Measurements from ENCODE around the gene WFDC10B. TPM values are rescaled to one million over a fixed set of nuclear protein-coding genes. Genes with fewer than 3 reads are reported as not detected.
"Not testable (repeated sequence)": the region's sequence is repeated elsewhere in the genome, so short reads cannot be mapped to it uniquely, and the experiment has no call there.

The WFDC10B gene
- total RNA-seq, 1 experiment from 2014 or later: not detected

- H3K9ac ChIP-seq (ENCODE audit: extremely low read depth, insufficient read length, low read length); H4K91ac ChIP-seq (ENCODE audit: insufficient read length, low read depth, low read length); H3K9me3 Mint-ChIP-seq; H3K27me3 ChIP-seq (ENCODE audit: insufficient read depth, low read length); H3K4me2 ChIP-seq (ENCODE audit: insufficient read depth, insufficient read length, low read length); H3K79me2 ChIP-seq (ENCODE audit: insufficient read depth, low read length); H2BK5ac ChIP-seq (ENCODE audit: insufficient read length, low read length); H3K14ac ChIP-seq (ENCODE audit: insufficient read depth, low read length); H3K27ac Mint-ChIP-seq; H3K79me1 ChIP-seq (ENCODE audit: insufficient read depth, low read depth, low read length, poor library complexity, severe bottlenecking); H4K5ac ChIP-seq (ENCODE audit: insufficient read length, low read depth, low read length); H4K20me1 ChIP-seq (ENCODE audit: control insufficient read depth, insufficient read depth, insufficient read length); DNase-seq; H3T11ph ChIP-seq (ENCODE audit: low read length); H3K18ac ChIP-seq (ENCODE audit: insufficient read length, low read depth, low read length); H3K4me1 Mint-ChIP-seq; H3K23ac ChIP-seq (ENCODE audit: insufficient read length, low read depth, low read length); H2BK15ac ChIP-seq (ENCODE audit: low read depth, low read length); H3K27me3 Mint-ChIP-seq (ENCODE audit: low read depth); H3K4ac ChIP-seq (ENCODE audit: low read depth, low read length); H3K4me3 Mint-ChIP-seq; H4K8ac ChIP-seq (replicated peaks; ENCODE audit: insufficient read length, low read depth, low read length); H2AFZ ChIP-seq (ENCODE audit: low read length); H3K56ac ChIP-seq (ENCODE audit: insufficient read length, low read depth, low read length); H2BK12ac ChIP-seq (ENCODE audit: insufficient read length, low read depth, low read length); H3K9me3 ChIP-seq (ENCODE audit: control insufficient read depth, low read depth, low read length); H3K4me1 ChIP-seq (ENCODE audit: insufficient read depth, low read length); H2BK20ac ChIP-seq (ENCODE audit: low read depth, low read length, poor library complexity, severe bottlenecking); H2BK120ac ChIP-seq (ENCODE audit: low read depth, low read length, poor library complexity, severe bottlenecking); H2AK5ac ChIP-seq (ENCODE audit: insufficient read length, low read length); H3K27ac ChIP-seq (ENCODE audit: insufficient read length, low read depth, low read length); H3K23me2 ChIP-seq (ENCODE audit: insufficient read length, low read depth, low read length, poor library complexity, severe bottlenecking); H3K36me3 Mint-ChIP-seq (ENCODE audit: insufficient read depth in 1 of 3, low read depth in 3 of 3): not testable (repeated sequence)
- WGBS (ENCODE audit: extremely low coverage, insufficient read length, low lambda C conversion rate): no CpG with 5 or more reads among the region's 24 CpGs
These were observed 63.7 kb downstream of the WFDC10B start for GRCh38 chr20:45641076-45641475.
